ENCODE measurements around the gene KIAA1755.

Gene KIAA1755

GRCh38 chr20:38260378-38261053 is at the start of gene KIAA1755:
Gene KIAA1755 (minus strand): TSS chr20:38260735. CDS start chr20:38260500, 235 bp downstream.
- DNase-seq (ENCODE audit: low read depth), result no peak

GRCh38 chr20:38308447-38308846 is 47.9 kb upstream of the KIAA1755 start:
- no peak for DNase-seq (ENCODE audit: low read depth)

GRCh38 chr20:38308047-38308438 is 47.5 kb upstream of the KIAA1755 start:
- DNase-seq (ENCODE audit: low read depth), result no peak

- DNase-seq (ENCODE audit: low read depth), result no peak
Measured at GRCh38 chr20:38307371-38308046, 47.0 kb upstream of the KIAA1755 start.

GRCh38 chr20:38306379-38306778 is 45.8 kb upstream of the KIAA1755 start:
- DNase-seq (ENCODE audit: low read depth), result no peak

GRCh38 chr20:38305541-38305940 is 45.0 kb upstream of the KIAA1755 start:
- no peak for DNase-seq (ENCODE audit: low read depth)

GRCh38 chr20:38304845-38305447 is 44.4 kb upstream of the KIAA1755 start:
- DNase-seq (ENCODE audit: low read depth), result no peak

GRCh38 chr20:38303908-38304379 is 43.4 kb upstream of the KIAA1755 start, which contains the start of gene BPI:
Gene BPI (plus strand): TSS chr20:38304156. CDS start chr20:38304224, 68 bp downstream.
- no peak for DNase-seq (ENCODE audit: low read depth)

- no peak for DNase-seq (ENCODE audit: low read depth)
Measured at GRCh38 chr20:38302786-38303185, 42.3 kb upstream of the KIAA1755 start.

- DNase-seq (ENCODE audit: low read depth), result no peak
Measured at GRCh38 chr20:38301309-38301708, 40.8 kb upstream of the KIAA1755 start.

- DNase-seq (ENCODE audit: low read depth), result no peak
Measured at GRCh38 chr20:38300438-38300837, 39.9 kb upstream of the KIAA1755 start.

- no peak for DNase-seq (ENCODE audit: low read depth)
Measured at GRCh38 chr20:38299963-38300362, 39.4 kb upstream of the KIAA1755 start.

GRCh38 chr20:38298768-38299288 is 38.3 kb upstream of the KIAA1755 start:
- no peak for DNase-seq (ENCODE audit: low read depth)

GRCh38 chr20:38297916-38298674 is 37.6 kb upstream of the KIAA1755 start:
- no peak for DNase-seq (ENCODE audit: low read depth)

GRCh38 chr20:38296433-38296832 is 35.9 kb upstream of the KIAA1755 start:
- DNase-seq (ENCODE audit: low read depth), result no peak

- no peak for DNase-seq (ENCODE audit: low read depth)
Measured at GRCh38 chr20:38295811-38296210, 35.3 kb upstream of the KIAA1755 start.

- DNase-seq (ENCODE audit: low read depth), result no peak
Measured at GRCh38 chr20:38294076-38294591, 33.6 kb upstream of the KIAA1755 start.

GRCh38 chr20:38293491-38294065 is 33.0 kb upstream of the KIAA1755 start:
- no peak for DNase-seq (ENCODE audit: low read depth)

- no peak for DNase-seq (ENCODE audit: low read depth)
Measured at GRCh38 chr20:38291966-38292365, 31.4 kb upstream of the KIAA1755 start.

- DNase-seq (ENCODE audit: low read depth), result no peak
Measured at GRCh38 chr20:38290829-38291814, 30.6 kb upstream of the KIAA1755 start.

All from activated gamma-delta T cell treated with anti-CD3 and anti-CD28 coated beads, Interleukin-2, amount 50 U/mL, for 16 hours (primary cell).